ENCODE measurements around the gene FOXF2. TPM values are rescaled to one million over a fixed set of nuclear protein-coding genes. Genes with fewer than 3 reads are reported as not detected.

FOXF2 gene
- total RNA-seq, 1 donor from 2014 or later: 15.7 TPM

DNA sequence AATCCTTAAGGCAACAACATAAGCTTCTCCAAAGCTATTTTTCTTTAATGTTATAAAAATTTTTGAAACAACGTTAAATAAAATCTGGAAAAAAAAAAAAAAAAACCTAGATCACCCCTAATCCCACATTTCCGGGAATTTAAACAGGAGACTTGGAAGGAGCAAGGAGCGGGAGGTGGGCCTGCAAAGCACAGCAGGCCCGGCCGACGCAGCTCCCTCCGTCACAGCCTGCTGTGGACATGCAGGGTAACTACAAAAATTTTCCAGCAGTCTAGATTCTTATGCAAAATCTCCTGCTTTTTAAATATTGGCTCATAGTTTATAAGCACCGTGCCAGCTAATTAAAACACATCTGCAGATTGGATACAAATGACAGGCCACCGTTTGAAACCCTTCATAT lies 23.5 kb downstream of the FOXF2 start:
- no peak for DNase-seq
- H3K36me3 ChIP-seq: no peaks in the 10 kb centered on the region
- no peak for ATAC-seq
- TF ChIP-seq, protein P1, sequence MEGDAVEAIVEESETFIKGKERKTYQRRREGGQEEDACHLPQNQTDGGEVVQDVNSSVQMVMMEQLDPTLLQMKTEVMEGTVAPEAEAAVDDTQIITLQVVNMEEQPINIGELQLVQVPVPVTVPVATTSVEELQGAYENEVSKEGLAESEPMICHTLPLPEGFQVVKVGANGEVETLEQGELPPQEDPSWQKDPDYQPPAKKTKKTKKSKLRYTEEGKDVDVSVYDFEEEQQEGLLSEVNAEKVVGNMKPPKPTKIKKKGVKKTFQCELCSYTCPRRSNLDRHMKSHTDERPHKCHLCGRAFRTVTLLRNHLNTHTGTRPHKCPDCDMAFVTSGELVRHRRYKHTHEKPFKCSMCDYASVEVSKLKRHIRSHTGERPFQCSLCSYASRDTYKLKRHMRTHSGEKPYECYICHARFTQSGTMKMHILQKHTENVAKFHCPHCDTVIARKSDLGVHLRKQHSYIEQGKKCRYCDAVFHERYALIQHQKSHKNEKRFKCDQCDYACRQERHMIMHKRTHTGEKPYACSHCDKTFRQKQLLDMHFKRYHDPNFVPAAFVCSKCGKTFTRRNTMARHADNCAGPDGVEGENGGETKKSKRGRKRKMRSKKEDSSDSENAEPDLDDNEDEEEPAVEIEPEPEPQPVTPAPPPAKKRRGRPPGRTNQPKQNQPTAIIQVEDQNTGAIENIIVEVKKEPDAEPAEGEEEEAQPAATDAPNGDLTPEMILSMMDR (IDR thresholded peaks at IDR 0.05): no peak
- H3K4me1 ChIP-seq: no peaks in the 10 kb centered on the region
- H3K27ac ChIP-seq: no peak overlapping the region
- no peaks in the 10 kb centered on the region for H3K9me3 ChIP-seq
- no peak overlapping the region for H3K4me3 ChIP-seq
- intact Hi-C loops (cut with DNase I): no loop called here
- no peaks in the 10 kb centered on the region for H3K27me3 ChIP-seq

DNA sequence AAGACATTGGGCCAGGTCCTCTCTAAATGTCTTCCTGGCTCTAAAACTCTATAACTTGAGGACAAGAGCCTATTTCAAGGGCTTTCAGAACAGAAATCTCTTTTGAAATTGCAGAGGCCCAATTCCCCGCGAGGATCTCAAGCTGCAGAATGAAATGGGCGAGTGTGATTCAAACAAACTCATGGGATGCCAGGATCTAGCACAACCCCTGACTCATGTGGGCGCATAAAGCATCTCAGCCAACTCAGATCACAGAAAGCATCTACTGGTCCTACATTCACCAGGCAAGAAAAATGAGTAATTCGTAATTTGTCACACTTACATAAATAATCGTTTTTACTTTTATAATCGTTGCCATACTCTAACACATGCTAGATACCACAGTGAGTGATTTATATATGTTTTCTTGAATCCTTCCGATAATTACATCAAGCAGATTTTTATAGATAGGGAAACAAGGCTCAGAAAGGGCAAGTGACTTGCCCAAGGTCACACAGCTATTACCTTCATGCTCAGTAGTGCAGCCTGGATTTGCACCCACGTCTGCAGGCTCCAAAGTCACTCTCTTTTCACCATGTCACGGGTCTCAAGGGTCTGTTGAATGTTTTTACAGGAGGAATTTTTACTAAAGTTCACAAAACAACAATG lies 26.2 kb downstream of the FOXF2 start:
- DNase-seq (no peak), ATAC-seq (no peak)
- H3K27ac ChIP-seq: no peak overlapping the region
- no peak overlapping the region for H3K4me3 ChIP-seq
- H3K4me1 ChIP-seq: no peaks in the 10 kb centered on the region
- H3K36me3 ChIP-seq: no peaks in the 10 kb centered on the region
- H3K27me3 ChIP-seq: no peaks in the 10 kb centered on the region
- intact Hi-C loops (cut with DNase I): no loop called here
- no peaks in the 10 kb centered on the region for H3K9me3 ChIP-seq
- TF ChIP-seq, protein P1 (IDR thresholded peaks at IDR 0.05): no peak

GRCh38 chr6:1416191-1416760 lies 26.9 kb downstream of the FOXF2 start:
- ATAC-seq (no peak), DNase-seq (no peak)
- no peaks in the 10 kb centered on the region for H3K36me3 ChIP-seq
- H3K4me1 ChIP-seq: no peaks in the 10 kb centered on the region
- intact Hi-C loops (cut with DNase I): no loop called here
- H3K4me3 ChIP-seq: no peak overlapping the region
- H3K9me3 ChIP-seq: no peaks in the 10 kb centered on the region
- no peaks in the 10 kb centered on the region for H3K27me3 ChIP-seq
- H3K27ac ChIP-seq: no peak overlapping the region
- TF ChIP-seq, protein P1 (IDR thresholded peaks at IDR 0.05): no peak

DNA sequence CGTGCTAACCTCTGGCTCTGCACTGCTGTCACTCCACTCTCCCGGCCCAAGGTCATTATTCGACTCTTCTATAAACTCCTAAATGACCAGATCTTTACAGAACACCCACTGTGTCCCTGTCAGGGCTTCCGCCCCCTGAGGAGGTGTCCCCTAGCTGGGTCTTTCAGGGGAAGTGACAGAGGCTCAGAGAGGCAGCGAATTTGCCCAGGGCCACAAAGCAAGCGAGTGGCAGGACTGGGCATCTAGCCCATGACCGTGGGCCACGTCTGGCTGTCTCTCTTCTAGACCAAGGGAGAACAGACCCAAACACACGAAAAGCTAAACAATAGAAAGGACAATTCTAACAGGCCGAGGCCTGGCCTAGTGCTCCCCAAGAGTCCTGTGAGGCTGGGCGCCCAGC lies 27.4 kb downstream of the FOXF2 start:
- ATAC-seq (no peak), DNase-seq (no peak)
- H3K27me3 ChIP-seq: no peaks in the 10 kb centered on the region
- TF ChIP-seq, protein P1 (IDR thresholded peaks at IDR 0.05): no peak
- no peak overlapping the region for H3K4me3 ChIP-seq
- no peaks in the 10 kb centered on the region for H3K9me3 ChIP-seq
- no peaks in the 10 kb centered on the region for H3K36me3 ChIP-seq
- no peaks in the 10 kb centered on the region for H3K4me1 ChIP-seq
- no peak overlapping the region for H3K27ac ChIP-seq
- intact Hi-C loops (cut with DNase I): no loop called here

DNA sequence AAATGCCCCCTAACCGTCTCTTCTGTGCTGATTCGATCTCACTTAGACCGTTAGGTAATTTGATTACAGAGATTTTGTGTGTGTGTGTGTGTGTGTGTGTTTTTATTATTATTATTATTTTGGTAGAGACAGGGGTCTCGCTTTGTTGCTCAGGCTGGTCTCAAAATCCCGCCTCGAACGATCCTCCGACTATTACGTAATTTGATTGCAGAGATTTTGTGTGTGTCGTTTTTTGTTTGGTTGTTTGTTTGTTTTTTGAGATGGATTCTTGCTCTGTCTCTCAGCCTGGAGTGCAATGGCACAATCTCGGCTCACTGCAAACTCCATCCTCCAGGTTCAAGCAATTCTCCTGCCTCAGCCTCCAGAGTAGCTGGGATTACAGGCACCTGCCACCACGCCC lies 28.3 kb downstream of the FOXF2 start:
- DNase-seq (no peak), ATAC-seq (no peak)
- TF ChIP-seq, protein P1 (IDR thresholded peaks at IDR 0.05): no peak
- Histone ChIP-seq H3K4me1 (no peaks in the 10 kb centered on the region), H3K36me3 (no peaks in the 10 kb centered on the region), H3K27me3 (no peaks in the 10 kb centered on the region), H3K4me3 (no peak overlapping the region), H3K9me3 (no peaks in the 10 kb centered on the region), H3K27ac (no peak overlapping the region)
- intact Hi-C loops (cut with DNase I): no loop called here

Data from upper lobe of right lung (tissue), 1 donor.